Loucy (cell line): ENCODE measurements around the gene ARL11.
"Not testable (repeated sequence)": the region's sequence is repeated elsewhere in the genome, so short reads cannot be mapped to it uniquely, and the experiment has no call there.

ENCODE experiments used
- H2AFZ ChIP-seq: fragments of 200-600 bp; sonication (generic); 2 replicates; pipeline ENCODE4 v1.6.0; 2016; ENCODE audit warnings: antibody characterized with exemption, mild to moderate bottlenecking, low read length, moderate library complexity
- H3F3A ChIP-seq: fragments of 200-600 bp; 2 replicates; pipeline ENCODE4 v1.6.0; 2016; ENCODE audit warnings: antibody characterized with exemption, low read depth, mild to moderate bottlenecking
- H3K27me3 ChIP-seq: fragments of 200-600 bp; sonication (generic); 2 replicates; pipeline ENCODE4 v1.6.1; 2014; ENCODE audit warnings: low read length, mild to moderate bottlenecking; ENCODE audit not compliant: insufficient read depth, poor library complexity, severe bottlenecking
- H3K36me3 ChIP-seq: fragments of 200-600 bp; sonication (generic); 2 replicates; pipeline ENCODE4 v1.6.1; 2016; ENCODE audit warnings: low read length; ENCODE audit not compliant: insufficient read depth
- H3K4me1 ChIP-seq: fragments of 200-600 bp; sonication (generic); 2 replicates; pipeline ENCODE4 v1.5.1; 2014; ENCODE audit warnings: low read length, mild to moderate bottlenecking; ENCODE audit not compliant: insufficient read depth, poor library complexity, severe bottlenecking
- H3K4me2 ChIP-seq: fragments of 200-600 bp; sonication (generic); 2 replicates; pipeline ENCODE4 v1.6.0; 2014; ENCODE audit warnings: antibody characterized with exemption, low read length, low read depth, mild to moderate bottlenecking; ENCODE audit not compliant: poor library complexity, severe bottlenecking
- H3K4me3 ChIP-seq: fragments of 200-600 bp; sonication (generic); 2 replicates; pipeline ENCODE4 v1.5.1; 2014; ENCODE audit warnings: low read length, mild to moderate bottlenecking, mixed read lengths; ENCODE audit not compliant: poor library complexity, severe bottlenecking
- H3K79me2 ChIP-seq: fragments of 200-600 bp; sonication (generic); 2 replicates; pipeline ENCODE4 v1.6.1; 2014; ENCODE audit warnings: low read length; ENCODE audit not compliant: insufficient read depth
- H3K9ac ChIP-seq: fragments of 200-600 bp; sonication (generic); 2 replicates; pipeline ENCODE4 v1.6.0; 2014; ENCODE audit warnings: mild to moderate bottlenecking, low read depth, low read length, moderate library complexity; ENCODE audit not compliant: poor library complexity, severe bottlenecking
- H3K9me2 ChIP-seq: fragments of 200-600 bp; sonication (generic); replicated peaks from 2 replicates; pipeline ENCODE4 v1.6.1; 2016; ENCODE audit warnings: low read depth, low read length, mixed read lengths
- H3K9me3 ChIP-seq: fragments of 200-600 bp; sonication (generic); 2 replicates; pipeline ENCODE4 v1.6.1; 2014; ENCODE audit warnings: mild to moderate bottlenecking, antibody characterized with exemption, low read length, low read depth; ENCODE audit not compliant: insufficient read depth
- H4K20me1 ChIP-seq: fragments of 200-600 bp; sonication (generic); 2 replicates; pipeline ENCODE4 v1.6.0; 2014; ENCODE audit warnings: antibody characterized with exemption, low read length, mild to moderate bottlenecking; ENCODE audit not compliant: insufficient read depth, poor library complexity, severe bottlenecking
- CTCF ChIP-seq: fragments of 200-600 bp; sonication (generic); conservative IDR thresholded peaks from 2 replicates; pipeline ENCODE4 v1.5.1; 2014; ENCODE audit warnings: mild to moderate bottlenecking, antibody characterized with exemption, low read length
- EZH2phosphoT487 ChIP-seq: fragments of 200-600 bp; IDR thresholded peaks from 2 replicates; pipeline ENCODE4 v1.6.1; 2018; ENCODE audit warnings: antibody characterized with exemption, mild to moderate bottlenecking, moderate library complexity, borderline replicate concordance

ARL11 gene

GRCh38 chr13:49596221-49596620 is 32.1 kb upstream of the ARL11 start:
- Histone ChIP-seq H3K79me2 (no peaks in the 10 kb centered on the region), H3K9me2 (no peaks in the 10 kb centered on the region), H3K4me1 (no peaks in the 10 kb centered on the region), H3K9ac (no peak overlapping the region), H3F3A (no peaks in the 10 kb centered on the region), H2AFZ (no peak overlapping the region), H4K20me1 (no peaks in the 10 kb centered on the region), H3K27me3 (no peaks in the 10 kb centered on the region), H3K4me2 (no peak overlapping the region), H3K4me3 (no peak overlapping the region), H3K36me3 (no peaks in the 10 kb centered on the region), H3K9me3 (no peaks in the 10 kb centered on the region)
- TF ChIP-seq EZH2phosphoT487 (no peak), CTCF (no peak)

- Histone ChIP-seq H3K4me2 (no peak overlapping the region), H3K9me2 (no peaks in the 10 kb centered on the region), H3K4me3 (no peak overlapping the region), H3K9ac (no peak overlapping the region), H3K36me3 (no peaks in the 10 kb centered on the region), H3K27me3 (no peaks in the 10 kb centered on the region), H3K9me3 (no peaks in the 10 kb centered on the region), H3F3A (no peaks in the 10 kb centered on the region), H2AFZ (no peak overlapping the region), H3K79me2 (no peaks in the 10 kb centered on the region), H4K20me1 (no peaks in the 10 kb centered on the region), H3K4me1 (no peaks in the 10 kb centered on the region)
- TF ChIP-seq EZH2phosphoT487: no peak
- TF ChIP-seq CTCF: no peak
These were observed 31.2 kb upstream of the ARL11 start for GRCh38 chr13:49597043-49597641.

GRCh38 chr13:49602005-49602404 is 26.3 kb upstream of the ARL11 start:
- H3K4me1 ChIP-seq: peaks cover 21% of the 10 kb centered on the region
- H2AFZ ChIP-seq: no peak overlapping the region
- no peaks in the 10 kb centered on the region for H3K27me3 ChIP-seq
- H3K36me3 ChIP-seq: no peaks in the 10 kb centered on the region
- H3K79me2 ChIP-seq: no peaks in the 10 kb centered on the region
- no peak overlapping the region for H3K4me2 ChIP-seq
- no peak overlapping the region for H3K4me3 ChIP-seq
- no peaks in the 10 kb centered on the region for H4K20me1 ChIP-seq
- no peak for TF ChIP-seq CTCF
- TF ChIP-seq EZH2phosphoT487: no peak
- H3K9me3 ChIP-seq: no peaks in the 10 kb centered on the region
- no peaks in the 10 kb centered on the region for H3K9me2 ChIP-seq
- no peaks in the 10 kb centered on the region for H3F3A ChIP-seq
- H3K9ac ChIP-seq: no peak overlapping the region

- H3K4me2 ChIP-seq: not testable (repeated sequence)
These were observed 25.7 kb upstream of the ARL11 start for GRCh38 chr13:49602615-49603014.

More at GRCh38 chr13:49602615-49603014, 25.7 kb upstream of the ARL11 start:
- not testable (repeated sequence) for H3K79me2 ChIP-seq, H4K20me1 ChIP-seq, H3K27me3 ChIP-seq, H3K9ac ChIP-seq, H3K9me3 ChIP-seq, H3K4me3 ChIP-seq, H3K9me2 ChIP-seq, H3K36me3 ChIP-seq, H2AFZ ChIP-seq, H3F3A ChIP-seq
- H3K4me1 ChIP-seq: peaks cover 21% of the 10 kb centered on the region
